Activated naive CD8-positive, alpha-beta T cell treated with anti-CD3 and anti-CD28 coated beads, Interleukin-2, amount 50 U/mL, for 24 hours (primary cell): Measurements from ENCODE around the gene BRD2.
"Not testable (repeated sequence)": the region's sequence is repeated elsewhere in the genome, so short reads cannot be mapped to it uniquely, and the experiment has no call there.

Experiments
- ATAC-seq: fragments of 150-1000 bp; cut with Tn5 transposase; one replicate; pipeline ENCODE4 v1.10.0; 2021
- DNase-seq: peaks from one replicate; pipeline ENCODE4 v3.0.0; 2021
- H3K27ac Mint-ChIP-seq: one replicate; pipeline ENCODE4 v1.8.0; 2021; ENCODE audit warnings: mild to moderate bottlenecking, mixed read lengths
- H3K27me3 Mint-ChIP-seq: one replicate; pipeline ENCODE4 v1.8.0; 2021; ENCODE audit warnings: mixed read lengths
- H3K36me3 Mint-ChIP-seq: one replicate; pipeline ENCODE4 v1.8.0; 2021; ENCODE audit warnings: low read depth, mixed read lengths
- H3K4me1 Mint-ChIP-seq: one replicate; pipeline ENCODE4 v1.8.0; 2021; ENCODE audit warnings: mixed read lengths
- H3K4me3 Mint-ChIP-seq: one replicate; pipeline ENCODE4 v1.8.0; 2021; ENCODE audit warnings: mild to moderate bottlenecking, moderate library complexity, mixed read lengths
- H3K9me3 Mint-ChIP-seq: one replicate; pipeline ENCODE4 v1.8.0; 2021; ENCODE audit warnings: mixed read lengths

The BRD2 gene

DNA sequence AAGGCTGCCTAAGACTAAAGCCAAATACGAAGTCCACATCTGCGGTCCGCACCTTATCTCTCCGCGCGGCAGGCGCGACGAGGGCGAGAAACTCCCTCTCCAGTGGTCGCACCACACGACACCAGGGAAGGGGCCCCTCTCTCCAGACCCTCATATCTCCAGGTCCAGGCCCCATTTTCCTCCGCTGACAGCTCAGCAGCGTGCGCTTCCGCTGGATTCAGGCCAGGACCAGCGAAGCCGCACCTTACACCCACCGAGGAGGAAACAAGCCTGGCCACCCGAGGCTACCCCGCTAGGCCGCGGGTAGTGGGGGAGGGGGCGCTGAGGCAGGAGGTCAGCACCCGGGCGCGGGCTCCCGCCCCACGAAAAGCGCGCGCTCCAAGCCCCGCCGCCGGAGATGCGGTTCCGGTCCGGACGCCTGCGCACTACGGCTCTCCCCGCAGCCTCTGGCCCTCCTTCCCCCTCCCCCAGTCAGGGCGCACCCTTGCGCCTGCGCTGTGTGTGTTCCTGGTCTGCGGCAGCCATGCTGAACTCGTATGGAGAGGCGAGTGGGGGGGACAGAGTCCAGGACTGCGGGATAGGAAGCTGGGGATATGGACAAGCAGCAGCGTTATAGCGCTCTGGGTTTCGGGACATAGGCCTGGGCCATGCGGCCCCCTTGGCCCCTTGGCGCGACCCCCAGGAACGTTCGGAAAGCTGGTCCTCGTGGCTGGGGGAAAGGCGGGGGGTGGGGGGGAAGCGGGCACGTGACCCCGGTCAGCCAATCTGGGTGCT, at the start of gene BRD2:
Gene BRD2 (plus strand): TSS at position 502 of the 774 bp plus-strand sequence. CDS start 4,305 bp downstream, outside the sequence.
- Mint-ChIP-seq H3K9me3 (no peaks in the 10 kb centered on the region), H3K4me1 (peaks cover 45% of the 10 kb centered on the region), H3K27me3 (no peaks in the 10 kb centered on the region), H3K4me3 (peak within 1 kb of the TSS; percentile 97), H3K36me3 (peaks cover 43% of the 10 kb centered on the region), H3K27ac (peak within 1 kb of the TSS; percentile 97)
- peak; percentile 97 for DNase-seq
- ATAC-seq = peak; percentile 27

DNA sequence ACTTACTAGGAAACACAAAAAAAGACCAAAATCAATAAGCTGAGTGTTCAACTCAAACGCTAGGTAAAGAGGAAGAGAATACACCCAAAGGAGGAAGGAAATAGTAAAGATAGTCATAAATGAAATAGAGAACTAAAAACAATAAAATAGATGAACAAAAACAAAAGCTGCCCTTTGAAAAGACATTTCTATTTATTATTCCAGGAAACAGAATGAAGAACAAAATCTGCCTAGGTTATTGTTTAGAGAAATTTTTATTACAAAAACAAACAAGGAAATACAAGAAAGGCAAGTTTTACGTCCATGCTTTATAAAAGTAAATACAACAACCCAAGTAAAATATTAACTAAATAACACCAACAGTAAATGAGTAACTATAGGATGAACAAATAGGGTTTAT, 47.7 kb upstream of the BRD2 start:
- Mint-ChIP-seq H3K4me1 (peaks cover 4% of the 10 kb centered on the region), H3K4me3 (no peak overlapping the region), H3K27me3 (peaks cover 9% of the 10 kb centered on the region), H3K36me3 (no peaks in the 10 kb centered on the region), H3K27ac (no peak overlapping the region), H3K9me3 (no peaks in the 10 kb centered on the region)
- ATAC-seq (no peak), DNase-seq (no peak)

DNA sequence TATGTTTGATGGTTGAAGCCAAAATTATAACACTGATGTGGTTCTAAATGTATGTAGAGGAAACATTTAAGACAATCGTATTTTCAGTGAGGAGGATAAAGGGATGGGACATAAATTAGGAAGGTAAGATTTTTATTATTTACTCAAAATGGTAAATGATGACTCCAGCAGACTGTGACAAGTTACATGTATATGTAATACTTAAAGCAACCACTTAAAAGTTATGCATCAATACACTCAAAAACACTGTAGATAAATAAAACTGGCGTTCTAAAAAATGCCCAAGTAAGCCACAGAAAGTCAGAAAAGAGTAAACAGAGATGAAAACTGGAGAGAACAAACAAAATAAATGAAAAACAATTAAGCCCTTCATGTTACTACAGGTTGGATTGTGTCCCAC, 46.3 kb upstream of the BRD2 start:
- Mint-ChIP-seq H3K27ac (no peak overlapping the region), H3K27me3 (peaks cover 9% of the 10 kb centered on the region), H3K4me1 (peaks cover 4% of the 10 kb centered on the region), H3K9me3 (no peaks in the 10 kb centered on the region), H3K36me3 (no peaks in the 10 kb centered on the region), H3K4me3 (no peak overlapping the region)
- DNase-seq (no peak), ATAC-seq (no peak)

DNA sequence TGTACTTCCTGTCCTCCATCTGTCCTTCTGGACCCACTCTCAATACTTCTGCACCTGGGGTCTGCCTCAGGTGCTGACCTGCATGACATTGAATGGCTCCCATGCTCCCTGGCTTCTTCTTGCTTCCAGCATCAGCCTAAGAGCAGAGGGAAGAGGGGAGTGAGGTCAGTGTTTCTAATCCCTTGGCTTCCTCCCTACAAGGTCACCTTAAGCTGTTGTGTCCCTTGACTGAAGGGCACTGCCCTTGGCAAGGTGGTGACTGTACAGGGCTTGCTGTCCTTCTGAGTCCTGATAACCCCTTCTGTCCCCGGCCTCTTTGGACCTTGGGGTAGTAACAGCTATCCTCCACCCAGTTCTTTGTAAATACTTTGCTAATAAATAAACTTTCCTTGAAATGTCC, 37.2 kb upstream of the BRD2 start:
- DNase-seq = no peak
- H3K4me1 Mint-ChIP-seq = peaks cover 11% of the 10 kb centered on the region
- H3K27me3 Mint-ChIP-seq = no peaks in the 10 kb centered on the region
- H3K9me3 Mint-ChIP-seq = no peaks in the 10 kb centered on the region
- no peaks in the 10 kb centered on the region for H3K36me3 Mint-ChIP-seq
- no peak for ATAC-seq
- H3K27ac Mint-ChIP-seq = no peak overlapping the region
- H3K4me3 Mint-ChIP-seq = no peak overlapping the region

DNA sequence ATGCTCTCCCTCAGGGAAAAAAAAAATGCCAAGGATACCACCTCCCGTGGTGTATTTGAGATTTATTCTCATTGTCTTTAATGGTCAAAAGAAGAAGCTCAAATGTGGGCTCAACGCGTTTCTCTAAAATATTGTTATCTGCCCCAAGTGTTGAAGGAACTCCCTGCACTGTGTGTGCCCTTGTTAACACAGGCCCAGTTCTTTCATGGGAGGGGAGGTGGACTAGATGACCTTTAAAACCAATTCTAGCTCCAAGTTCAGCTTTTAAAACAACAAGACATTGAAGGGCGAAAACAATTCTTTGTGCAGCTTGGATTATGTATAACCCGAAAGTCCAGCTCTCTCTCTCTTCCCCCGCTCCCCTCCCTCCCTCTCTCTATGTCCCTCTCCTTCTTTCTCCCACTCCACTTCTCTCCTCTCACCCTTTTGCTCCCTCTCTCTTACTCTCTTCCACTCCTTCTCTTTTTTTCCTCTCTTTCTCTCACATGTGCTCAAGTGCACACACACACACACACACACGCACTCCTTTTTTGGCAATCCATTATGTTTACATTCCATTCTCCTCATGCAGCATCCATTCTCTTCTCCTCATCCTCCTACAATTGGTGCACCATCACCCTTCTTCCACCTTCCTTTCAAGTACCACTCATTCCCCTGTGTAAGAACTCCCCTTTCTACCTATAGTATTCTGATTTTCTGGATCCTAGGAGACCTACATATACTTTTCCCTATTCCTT, 36.1 kb upstream of the BRD2 start:
- H3K36me3 Mint-ChIP-seq = peaks cover 3% of the 10 kb centered on the region
- DNase-seq (no peak), ATAC-seq (no peak)
- H3K4me3 Mint-ChIP-seq = no peak overlapping the region
- peaks cover 11% of the 10 kb centered on the region for H3K4me1 Mint-ChIP-seq
- no peaks in the 10 kb centered on the region for H3K27me3 Mint-ChIP-seq
- H3K27ac Mint-ChIP-seq = no peak overlapping the region
- no peaks in the 10 kb centered on the region for H3K9me3 Mint-ChIP-seq

DNA sequence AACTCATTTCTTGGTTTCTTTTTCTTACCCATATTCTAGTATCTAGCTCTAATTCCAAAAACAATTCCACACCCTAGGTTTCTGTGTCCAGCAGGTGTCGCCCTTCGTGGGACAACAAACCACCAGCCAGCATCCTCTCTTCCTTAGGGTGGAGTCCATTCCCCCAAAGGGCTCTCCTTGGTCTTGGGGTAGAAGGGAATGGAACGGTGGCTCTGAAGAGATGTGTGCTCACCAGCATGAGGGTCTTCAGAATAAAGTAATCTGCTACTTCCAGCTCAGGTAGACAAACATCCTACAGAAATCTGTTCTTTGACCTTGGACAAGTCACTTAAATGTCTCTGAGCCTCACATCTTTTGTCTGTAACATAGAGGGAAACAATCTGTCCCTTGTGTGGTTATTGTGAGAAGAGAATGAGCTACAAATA, 34.7 kb upstream of the BRD2 start:
- no peak overlapping the region for H3K4me3 Mint-ChIP-seq
- H3K36me3 Mint-ChIP-seq = peaks cover 3% of the 10 kb centered on the region
- DNase-seq (peak; percentile 81), ATAC-seq (peak; percentile 57)
- no peak overlapping the region for H3K27ac Mint-ChIP-seq
- no peaks in the 10 kb centered on the region for H3K9me3 Mint-ChIP-seq
- H3K27me3 Mint-ChIP-seq = no peaks in the 10 kb centered on the region
- H3K4me1 Mint-ChIP-seq = peaks cover 13% of the 10 kb centered on the region

DNA sequence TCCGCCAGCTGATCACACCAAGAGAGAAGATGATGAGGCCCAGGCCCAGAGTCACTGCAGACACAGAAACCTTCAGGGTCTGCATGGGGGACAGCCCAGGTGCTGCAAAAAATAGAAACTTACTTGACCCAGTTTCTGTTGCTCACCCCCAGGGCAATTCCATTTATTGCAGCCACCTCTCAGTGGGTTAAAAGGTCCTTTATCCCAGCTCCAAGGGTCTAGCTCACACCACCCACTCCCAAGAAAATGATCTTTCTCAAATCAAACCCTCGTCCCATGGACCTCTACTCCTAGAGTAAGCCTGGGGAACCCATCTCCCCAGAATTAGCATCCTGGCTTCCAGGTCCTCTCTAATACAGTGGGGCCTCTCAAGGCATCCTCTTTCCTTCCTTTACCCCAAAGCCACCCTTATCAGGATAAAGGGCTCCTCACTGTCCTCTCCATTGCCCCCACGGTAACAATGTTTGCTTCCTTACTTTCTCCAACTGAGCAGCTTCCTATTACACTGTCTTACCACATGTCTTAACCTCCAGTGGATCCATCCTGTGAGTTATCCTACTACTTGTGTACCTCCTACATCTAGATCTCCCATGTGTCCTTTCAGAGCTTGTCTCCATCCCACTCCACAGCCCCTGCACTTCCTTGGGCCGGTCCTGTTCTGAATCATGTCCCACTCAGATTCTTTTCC, 32.7 kb upstream of the BRD2 start:
- no peak overlapping the region for H3K4me3 Mint-ChIP-seq
- H3K36me3 Mint-ChIP-seq = peaks cover 3% of the 10 kb centered on the region
- DNase-seq = no peak
- H3K27ac Mint-ChIP-seq = no peak overlapping the region
- H3K27me3 Mint-ChIP-seq = no peaks in the 10 kb centered on the region
- H3K9me3 Mint-ChIP-seq = no peaks in the 10 kb centered on the region
- ATAC-seq = no peak
- H3K4me1 Mint-ChIP-seq = peaks cover 21% of the 10 kb centered on the region

DNA sequence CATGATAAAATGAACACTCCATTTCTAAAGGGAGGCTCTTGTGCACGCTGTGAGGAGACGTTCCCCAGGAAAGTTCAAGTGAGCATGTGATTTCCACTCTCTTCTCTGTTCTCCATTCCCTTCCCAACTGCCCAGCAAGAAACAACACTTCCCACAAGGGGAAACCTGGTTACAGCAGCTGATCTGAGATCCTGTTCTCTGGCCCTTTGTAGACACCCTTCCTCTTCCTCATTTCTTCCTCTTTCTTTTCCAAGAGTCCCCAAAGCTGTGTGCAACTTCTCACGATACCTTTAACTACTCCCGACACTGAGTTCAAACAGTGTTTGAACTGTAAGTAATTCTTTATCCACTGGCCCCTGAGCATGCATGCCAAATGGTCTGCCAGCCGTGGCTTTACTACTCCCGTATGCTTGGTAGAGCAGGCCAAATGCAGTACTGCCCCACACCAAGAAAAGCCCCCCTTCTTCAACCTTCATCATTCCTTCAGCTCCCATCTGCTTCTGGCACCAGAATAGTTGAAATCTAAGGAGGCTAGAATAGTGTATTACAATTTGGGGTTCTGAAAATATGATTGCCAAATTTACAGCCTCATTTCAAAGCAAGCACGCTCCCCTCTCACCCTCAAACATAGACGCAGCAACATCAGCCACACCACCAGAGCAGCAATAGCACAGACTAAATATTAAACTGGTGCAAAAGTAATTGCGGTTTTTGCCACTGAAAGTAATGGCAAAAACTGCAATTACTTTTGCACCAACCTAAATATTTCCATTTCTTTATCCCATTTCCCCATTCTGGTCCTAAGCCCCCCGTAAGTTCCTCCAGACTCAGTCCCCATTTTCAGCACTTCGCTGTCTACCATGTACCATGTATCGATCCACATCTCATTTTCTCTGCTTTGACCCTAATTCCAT, 31.9 kb upstream of the BRD2 start:
- H3K4me3 Mint-ChIP-seq = no peak overlapping the region
- H3K27ac Mint-ChIP-seq = no peak overlapping the region
- H3K4me1 Mint-ChIP-seq = peaks cover 29% of the 10 kb centered on the region
- H3K36me3 Mint-ChIP-seq = peaks cover 3% of the 10 kb centered on the region
- no peak for ATAC-seq
- no peak for DNase-seq
- no peaks in the 10 kb centered on the region for H3K9me3 Mint-ChIP-seq
- no peaks in the 10 kb centered on the region for H3K27me3 Mint-ChIP-seq

DNA sequence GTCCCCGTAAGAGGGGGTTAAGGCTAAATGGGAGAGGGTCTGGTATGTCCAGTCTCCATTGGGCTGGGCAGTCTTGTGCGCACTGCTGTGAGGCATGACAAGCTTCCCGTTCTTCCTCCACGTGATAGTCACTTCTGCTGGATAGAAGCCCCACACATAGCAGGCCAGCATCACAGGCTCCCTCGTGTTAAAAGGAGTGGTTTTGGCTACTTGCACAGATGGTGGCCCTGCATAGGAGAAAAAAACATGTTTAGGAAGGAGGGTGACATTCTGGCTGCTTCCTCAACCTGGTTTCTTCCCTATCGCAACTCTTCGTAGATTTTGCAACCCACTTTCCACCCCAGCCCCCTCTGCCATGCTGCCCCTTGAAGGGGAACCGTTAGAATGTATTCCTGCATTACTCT, 31.2 kb upstream of the BRD2 start:
- ATAC-seq (no peak), DNase-seq (no peak)
- Mint-ChIP-seq H3K36me3 (peaks cover 3% of the 10 kb centered on the region), H3K4me1 (peaks cover 35% of the 10 kb centered on the region), H3K4me3 (no peak overlapping the region), H3K27me3 (no peaks in the 10 kb centered on the region), H3K9me3 (no peaks in the 10 kb centered on the region), H3K27ac (no peak overlapping the region)

DNA sequence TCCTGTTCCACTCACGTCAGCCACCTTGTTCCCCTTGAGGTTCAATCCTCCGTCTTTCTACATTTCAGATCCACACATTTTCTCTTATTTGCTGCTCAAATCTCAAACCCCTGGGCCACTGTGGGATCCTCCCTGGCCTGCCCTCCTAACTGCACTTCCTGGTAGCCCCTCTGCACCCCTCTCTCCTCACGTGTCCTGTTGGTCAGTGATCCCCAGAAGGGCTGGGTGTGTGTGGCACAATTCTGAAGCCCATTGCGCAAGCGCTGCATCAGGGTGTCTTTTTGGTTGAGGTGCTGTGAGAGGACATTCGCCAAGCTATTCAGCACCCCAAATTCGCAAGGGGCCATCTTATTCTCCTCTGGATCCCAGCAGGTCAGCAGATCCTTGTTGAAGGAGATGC, 29.9 kb upstream of the BRD2 start:
- Mint-ChIP-seq H3K9me3 (no peaks in the 10 kb centered on the region), H3K4me3 (peak overlapping the region; percentile 28), H3K27ac (peak overlapping the region; percentile 27), H3K36me3 (peaks cover 3% of the 10 kb centered on the region), H3K4me1 (peaks cover 45% of the 10 kb centered on the region), H3K27me3 (no peaks in the 10 kb centered on the region)
- ATAC-seq (no peak), DNase-seq (no peak)

DNA sequence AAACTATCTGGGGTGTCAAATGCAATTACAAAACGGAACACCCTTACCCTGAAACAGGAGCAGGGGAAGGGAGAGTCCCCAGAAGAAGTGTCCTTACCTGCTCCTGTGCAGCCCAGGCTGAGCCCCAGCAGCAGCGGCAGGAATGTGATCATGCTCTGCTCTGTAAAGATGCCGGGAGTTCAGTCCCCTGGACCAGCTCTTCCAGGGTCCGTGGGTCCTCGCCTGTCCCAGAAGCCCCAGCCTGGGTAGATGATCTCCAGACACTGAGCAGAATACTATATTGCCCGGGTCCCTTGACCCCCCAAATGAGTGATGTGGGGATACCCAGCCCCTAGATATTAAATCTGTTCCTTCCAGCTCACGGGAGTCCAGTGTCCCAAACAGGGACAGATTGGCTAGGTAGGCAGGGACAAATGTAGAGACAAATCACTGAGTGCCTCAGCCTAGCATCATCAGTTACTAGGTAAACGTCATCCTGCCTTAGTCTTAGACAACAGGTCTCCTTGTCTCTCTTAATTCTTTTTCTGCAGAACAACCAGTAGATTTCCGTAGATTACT, 27.7 kb upstream of the BRD2 start, which contains the start of gene HLA-DMB:
Gene HLA-DMB (minus strand): TSS at position 373 of the 558 bp plus-strand sequence. CDS start 221 bp downstream, at position 152.
- peak within 1 kb of the TSS; percentile 83 for H3K4me3 Mint-ChIP-seq
- H3K9me3 Mint-ChIP-seq = no peaks in the 10 kb centered on the region
- H3K27me3 Mint-ChIP-seq = no peaks in the 10 kb centered on the region
- H3K4me1 Mint-ChIP-seq = peaks cover 59% of the 10 kb centered on the region
- peak within 1 kb of the TSS; percentile 88 for H3K27ac Mint-ChIP-seq
- DNase-seq (peak; percentile 34), ATAC-seq (peak; percentile 78)
- H3K36me3 Mint-ChIP-seq = peaks cover 3% of the 10 kb centered on the region

DNA sequence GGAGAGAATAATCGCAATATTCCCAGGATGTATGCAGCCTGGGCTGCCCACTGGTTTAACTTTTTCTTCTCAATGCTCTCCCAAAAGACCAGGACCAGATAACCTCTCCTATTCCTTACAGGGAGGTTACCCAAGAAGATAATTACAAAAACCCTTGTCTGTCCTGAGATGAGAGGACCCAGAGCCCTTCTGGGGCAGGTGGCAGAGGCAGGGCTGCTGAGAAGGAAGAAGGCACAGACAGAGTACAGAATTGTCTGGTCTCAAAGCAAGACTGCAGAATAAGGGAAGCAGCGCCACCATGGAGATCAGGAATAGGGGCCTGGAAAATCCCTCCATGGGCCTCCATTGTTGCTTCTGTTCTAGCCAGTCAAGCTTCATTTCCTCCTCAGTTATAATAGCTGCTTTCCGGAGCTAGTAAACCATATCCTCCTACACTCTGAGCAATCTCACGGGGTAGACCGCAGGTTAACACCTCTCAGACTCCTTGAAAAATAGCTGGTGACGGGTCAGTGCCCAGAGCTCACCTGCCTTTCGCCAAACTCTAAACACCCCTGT, 27.1 kb upstream of the BRD2 start:
- Mint-ChIP-seq H3K4me3 (peak overlapping the region; percentile 83), H3K9me3 (no peaks in the 10 kb centered on the region), H3K4me1 (peaks cover 61% of the 10 kb centered on the region), H3K27ac (peak overlapping the region; percentile 88), H3K27me3 (no peaks in the 10 kb centered on the region), H3K36me3 (peaks cover 3% of the 10 kb centered on the region)
- peak; percentile 55 for DNase-seq
- peak; percentile 76 for ATAC-seq

DNA sequence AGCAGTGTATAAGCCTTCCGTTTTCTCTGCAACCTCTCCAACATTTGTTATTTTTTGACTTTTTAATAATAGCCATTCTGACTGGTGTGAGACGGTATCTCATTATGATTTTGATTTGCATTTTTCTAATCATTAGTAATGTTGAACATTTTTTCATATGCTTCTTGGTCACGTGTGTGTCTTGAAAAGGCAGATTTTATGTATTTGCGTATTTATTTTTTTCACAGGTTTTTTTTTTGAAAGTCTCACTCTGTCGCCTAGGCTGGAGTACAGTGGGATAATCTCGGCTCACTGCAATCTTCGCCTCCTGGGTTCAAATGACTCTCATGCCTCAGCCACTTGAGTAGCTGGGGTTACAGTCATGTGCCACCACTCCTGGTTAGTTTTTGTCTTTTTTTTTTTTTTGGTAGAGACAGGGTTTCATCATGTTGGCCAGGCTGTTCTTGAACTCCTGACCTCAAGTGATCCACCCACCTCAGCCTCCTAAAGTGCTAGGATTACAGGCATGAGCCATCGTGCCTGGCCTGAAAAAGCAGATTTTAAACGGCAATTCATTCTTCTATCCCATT, 25.8 kb upstream of the BRD2 start:
- not testable (repeated sequence) for ATAC-seq, H3K36me3 Mint-ChIP-seq, H3K27me3 Mint-ChIP-seq, H3K4me3 Mint-ChIP-seq, H3K9me3 Mint-ChIP-seq, DNase-seq
- Mint-ChIP-seq H3K4me1 (peaks cover 72% of the 10 kb centered on the region), H3K27ac (peak overlapping the region; percentile 64)
